ENCODE data around the gene ATP2A3.

DNA sequence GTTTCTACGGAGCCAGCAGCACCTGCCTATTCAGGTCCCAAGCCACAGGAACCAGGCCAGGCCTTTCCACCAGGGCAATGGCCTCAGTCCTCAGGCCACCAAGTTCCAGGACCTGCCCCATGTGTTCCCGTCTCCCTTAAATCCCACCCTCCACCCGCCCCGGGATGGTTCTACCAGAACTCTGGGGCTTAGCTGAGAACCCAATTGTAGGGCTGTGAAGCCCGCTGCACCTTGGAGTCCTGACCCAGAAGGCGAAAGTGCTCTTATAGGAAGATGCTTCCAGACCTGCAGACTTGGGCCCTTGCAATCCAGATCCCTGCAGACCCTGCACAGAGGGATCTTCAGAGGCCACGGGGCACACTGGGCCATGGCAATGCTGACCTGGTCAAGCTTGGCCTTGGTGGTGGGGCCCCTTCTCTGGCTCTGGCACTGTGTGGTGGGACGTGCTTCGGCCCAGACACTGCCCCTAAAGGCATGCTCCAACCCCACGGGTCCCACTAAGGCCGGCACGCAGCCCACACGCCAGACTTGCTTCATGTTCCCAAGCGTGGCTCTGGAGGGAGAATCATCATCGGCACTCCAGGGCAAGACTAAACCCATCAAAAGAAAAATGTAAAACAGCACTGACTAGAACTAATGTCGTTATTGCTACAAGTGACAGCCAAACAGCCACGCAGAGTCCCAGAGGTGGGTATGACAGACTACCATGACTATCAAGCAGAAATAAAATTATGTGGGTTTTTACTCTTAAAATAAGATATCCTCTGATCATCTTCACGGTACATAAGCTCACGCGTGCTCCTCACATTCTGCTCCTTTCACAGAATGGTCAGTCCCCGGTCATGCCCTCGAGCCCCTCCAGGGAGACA, 41.3 kb upstream of the ATP2A3 start:
- TF ChIP-seq, protein P1, sequence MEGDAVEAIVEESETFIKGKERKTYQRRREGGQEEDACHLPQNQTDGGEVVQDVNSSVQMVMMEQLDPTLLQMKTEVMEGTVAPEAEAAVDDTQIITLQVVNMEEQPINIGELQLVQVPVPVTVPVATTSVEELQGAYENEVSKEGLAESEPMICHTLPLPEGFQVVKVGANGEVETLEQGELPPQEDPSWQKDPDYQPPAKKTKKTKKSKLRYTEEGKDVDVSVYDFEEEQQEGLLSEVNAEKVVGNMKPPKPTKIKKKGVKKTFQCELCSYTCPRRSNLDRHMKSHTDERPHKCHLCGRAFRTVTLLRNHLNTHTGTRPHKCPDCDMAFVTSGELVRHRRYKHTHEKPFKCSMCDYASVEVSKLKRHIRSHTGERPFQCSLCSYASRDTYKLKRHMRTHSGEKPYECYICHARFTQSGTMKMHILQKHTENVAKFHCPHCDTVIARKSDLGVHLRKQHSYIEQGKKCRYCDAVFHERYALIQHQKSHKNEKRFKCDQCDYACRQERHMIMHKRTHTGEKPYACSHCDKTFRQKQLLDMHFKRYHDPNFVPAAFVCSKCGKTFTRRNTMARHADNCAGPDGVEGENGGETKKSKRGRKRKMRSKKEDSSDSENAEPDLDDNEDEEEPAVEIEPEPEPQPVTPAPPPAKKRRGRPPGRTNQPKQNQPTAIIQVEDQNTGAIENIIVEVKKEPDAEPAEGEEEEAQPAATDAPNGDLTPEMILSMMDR (conservative IDR thresholded peaks at IDR 0.05; ENCODE audit: low read depth, low read length) = no peak
- no peak for TF ChIP-seq EZH2 (IDR thresholded peaks at IDR 0.05; ENCODE audit: low read length, unreplicated experiment)
